HL-60 (cell line): ENCODE results near the gene WDR37.

ENCODE experiments used
- DNase-seq, 2 experiments: peaks; one replicate each; pipeline ENCODE4 v3.0.0-alpha.2; 2010 to 2020; ENCODE audit warnings: low read depth in 1 of 2, low spot score in 1 of 2
- H3K27ac ChIP-seq: fragments of 250-450 bp; sonication (Bioruptor Pico); replicated peaks from 2 replicates; pipeline ENCODE4 v1.5.1; 2020; ENCODE audit warnings: mild to moderate bottlenecking, moderate library complexity
- H3K27me3 ChIP-seq: fragments of 250-450 bp; sonication (Bioruptor Pico); 2 replicates; pipeline ENCODE4 v1.5.1; 2021; ENCODE audit warnings: mild to moderate bottlenecking, moderate library complexity; ENCODE audit not compliant: insufficient read depth, poor library complexity, severe bottlenecking
- H3K4me3 ChIP-seq: replicated peaks from 2 replicates; pipeline ENCODE4 v1.5.1; 2011; ENCODE audit warnings: mild to moderate bottlenecking, control low read depth, low read length; ENCODE audit not compliant: insufficient read depth
- CTCF ChIP-seq: IDR thresholded peaks from one replicate; pipeline ENCODE4 v1.5.1; 2011; ENCODE audit warnings: low read length, control low read depth, inconsistent platforms; ENCODE audit not compliant: insufficient read depth
- GABPA ChIP-seq: IDR thresholded peaks from 2 replicates; pipeline ENCODE4 v1.6.1; 2012; ENCODE audit warnings: low read depth
- POLR2AphosphoS5 ChIP-seq: IDR thresholded peaks from 2 replicates; pipeline ENCODE4 v1.6.1; 2012; ENCODE audit warnings: low read depth
- SPI1 ChIP-seq: IDR thresholded peaks from 2 replicates; pipeline ENCODE4 v1.6.1; 2012; ENCODE audit warnings: low read depth, mild to moderate bottlenecking, borderline replicate concordance
- TF ChIP-seq, protein P1 (sequence below): IDR thresholded peaks from 2 replicates; pipeline ENCODE4 v1.6.1; 2012; ENCODE audit warnings: low read depth; ENCODE audit not compliant: insufficient replicate concordance

Gene WDR37

GRCh38 chr10:1122349-1122748 lies 66.2 kb downstream of the WDR37 start:
- TF ChIP-seq SPI1 (no peak), POLR2AphosphoS5 (no peak), GABPA (no peak), CTCF (no peak)
- TF ChIP-seq, protein P1, sequence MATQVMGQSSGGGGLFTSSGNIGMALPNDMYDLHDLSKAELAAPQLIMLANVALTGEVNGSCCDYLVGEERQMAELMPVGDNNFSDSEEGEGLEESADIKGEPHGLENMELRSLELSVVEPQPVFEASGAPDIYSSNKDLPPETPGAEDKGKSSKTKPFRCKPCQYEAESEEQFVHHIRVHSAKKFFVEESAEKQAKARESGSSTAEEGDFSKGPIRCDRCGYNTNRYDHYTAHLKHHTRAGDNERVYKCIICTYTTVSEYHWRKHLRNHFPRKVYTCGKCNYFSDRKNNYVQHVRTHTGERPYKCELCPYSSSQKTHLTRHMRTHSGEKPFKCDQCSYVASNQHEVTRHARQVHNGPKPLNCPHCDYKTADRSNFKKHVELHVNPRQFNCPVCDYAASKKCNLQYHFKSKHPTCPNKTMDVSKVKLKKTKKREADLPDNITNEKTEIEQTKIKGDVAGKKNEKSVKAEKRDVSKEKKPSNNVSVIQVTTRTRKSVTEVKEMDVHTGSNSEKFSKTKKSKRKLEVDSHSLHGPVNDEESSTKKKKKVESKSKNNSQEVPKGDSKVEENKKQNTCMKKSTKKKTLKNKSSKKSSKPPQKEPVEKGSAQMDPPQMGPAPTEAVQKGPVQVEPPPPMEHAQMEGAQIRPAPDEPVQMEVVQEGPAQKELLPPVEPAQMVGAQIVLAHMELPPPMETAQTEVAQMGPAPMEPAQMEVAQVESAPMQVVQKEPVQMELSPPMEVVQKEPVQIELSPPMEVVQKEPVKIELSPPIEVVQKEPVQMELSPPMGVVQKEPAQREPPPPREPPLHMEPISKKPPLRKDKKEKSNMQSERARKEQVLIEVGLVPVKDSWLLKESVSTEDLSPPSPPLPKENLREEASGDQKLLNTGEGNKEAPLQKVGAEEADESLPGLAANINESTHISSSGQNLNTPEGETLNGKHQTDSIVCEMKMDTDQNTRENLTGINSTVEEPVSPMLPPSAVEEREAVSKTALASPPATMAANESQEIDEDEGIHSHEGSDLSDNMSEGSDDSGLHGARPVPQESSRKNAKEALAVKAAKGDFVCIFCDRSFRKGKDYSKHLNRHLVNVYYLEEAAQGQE: no peak
- no peak for DNase-seq
- Histone ChIP-seq H3K4me3 (no peak overlapping the region), H3K27me3 (no peaks in the 10 kb centered on the region), H3K27ac (no peak overlapping the region)

GRCh38 chr10:1123198-1123597 lies 67.0 kb downstream of the WDR37 start:
- H3K4me3 ChIP-seq: no peak overlapping the region
- H3K27me3 ChIP-seq: no peaks in the 10 kb centered on the region
- TF ChIP-seq, protein P1: no peak
- TF ChIP-seq CTCF (no peak), SPI1 (peak; percentile 13; the same call in 1 of the 2 replicates), POLR2AphosphoS5 (no peak), GABPA (no peak)
- no peak overlapping the region for H3K27ac ChIP-seq
- peak in 1 of 2 experiments; percentile 17 for DNase-seq

DNA sequence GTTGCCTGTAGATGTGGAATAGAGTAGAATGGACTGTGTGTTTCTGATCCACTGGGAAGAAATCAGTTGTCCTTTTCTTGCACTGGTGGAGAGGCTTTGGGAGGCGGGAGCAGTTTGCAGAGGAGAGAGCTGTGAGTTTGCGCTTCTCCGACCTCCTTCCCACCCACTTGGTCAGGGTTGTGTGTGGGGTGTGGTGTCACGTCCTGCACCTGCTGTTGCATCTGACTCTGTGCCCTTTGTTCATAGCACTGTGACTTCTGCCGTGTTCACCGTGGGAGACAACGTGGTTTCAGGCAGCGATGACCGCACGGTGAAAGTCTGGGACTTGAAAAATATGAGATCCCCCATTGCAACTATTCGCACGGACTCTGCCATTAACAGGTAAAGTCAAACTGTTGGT lies 67.8 kb downstream of the WDR37 start:
- no peak overlapping the region for H3K4me3 ChIP-seq
- DNase-seq: no peak
- TF ChIP-seq POLR2AphosphoS5 (no peak), SPI1 (no peak), CTCF (no peak), GABPA (no peak)
- TF ChIP-seq, protein P1: no peak
- H3K27me3 ChIP-seq: no peaks in the 10 kb centered on the region
- no peak overlapping the region for H3K27ac ChIP-seq
